ENCODE measurements around the gene FAM221B. TPM values are rescaled to one million over a fixed set of nuclear protein-coding genes. Genes with fewer than 3 reads are reported as not detected.
A peak's percentile ranks its signal among the peaks of the same experiment; 100 is the strongest.

The FAM221B gene
- total and polyA plus RNA-seq, 7 donors: not detected

DNA sequence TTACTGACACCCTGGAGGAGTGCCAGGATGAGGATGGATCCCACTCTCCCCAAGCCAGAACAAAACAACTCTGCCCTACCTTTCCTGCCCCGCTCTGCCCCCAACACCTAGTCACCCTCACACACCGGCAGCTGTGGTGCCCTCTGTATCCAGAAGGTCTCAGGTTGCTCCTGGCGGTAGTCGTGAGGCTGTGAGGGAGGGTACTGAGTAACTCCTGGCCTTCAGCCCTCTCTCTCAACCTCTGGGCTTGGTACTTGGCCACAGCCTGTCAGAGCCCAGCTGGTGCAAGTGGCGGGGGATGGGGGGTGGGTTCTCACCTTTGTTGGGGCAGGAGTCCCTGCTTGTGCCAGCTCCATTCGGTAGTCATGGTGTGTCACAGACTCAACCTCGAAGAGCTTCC lies 18.4 kb downstream of the FAM221B start:
- intact Hi-C loops (cut with DNase I): loop anchor here in 1 of 2 donors (2.0 kb wide), 1 partner anchor 17 kb away; no protein-coding TSS in a partner anchor
- 69 to 84% (median 69%) methylated on average over 7 of the region's 7 CpGs for WGBS, 3 donors
- Histone ChIP-seq H3K27ac (no peak overlapping the region), H3K9me3 (no peaks in the 10 kb centered on the region), H3K4me3 (no peak overlapping the region), H3K27me3 (ENCODE audit: insufficient read depth in 3 of 3, low read length in 2 of 3) (no peaks in the 10 kb centered on the region), H3K36me3 (ENCODE audit: insufficient read depth in 1 of 2, low read depth in 1 of 2) (peaks cover 0 to 50% of the 10 kb centered on the region in 2 donors), H3K4me1 (peaks cover 30% of the 10 kb centered on the region)
- TF ChIP-seq, protein P1, sequence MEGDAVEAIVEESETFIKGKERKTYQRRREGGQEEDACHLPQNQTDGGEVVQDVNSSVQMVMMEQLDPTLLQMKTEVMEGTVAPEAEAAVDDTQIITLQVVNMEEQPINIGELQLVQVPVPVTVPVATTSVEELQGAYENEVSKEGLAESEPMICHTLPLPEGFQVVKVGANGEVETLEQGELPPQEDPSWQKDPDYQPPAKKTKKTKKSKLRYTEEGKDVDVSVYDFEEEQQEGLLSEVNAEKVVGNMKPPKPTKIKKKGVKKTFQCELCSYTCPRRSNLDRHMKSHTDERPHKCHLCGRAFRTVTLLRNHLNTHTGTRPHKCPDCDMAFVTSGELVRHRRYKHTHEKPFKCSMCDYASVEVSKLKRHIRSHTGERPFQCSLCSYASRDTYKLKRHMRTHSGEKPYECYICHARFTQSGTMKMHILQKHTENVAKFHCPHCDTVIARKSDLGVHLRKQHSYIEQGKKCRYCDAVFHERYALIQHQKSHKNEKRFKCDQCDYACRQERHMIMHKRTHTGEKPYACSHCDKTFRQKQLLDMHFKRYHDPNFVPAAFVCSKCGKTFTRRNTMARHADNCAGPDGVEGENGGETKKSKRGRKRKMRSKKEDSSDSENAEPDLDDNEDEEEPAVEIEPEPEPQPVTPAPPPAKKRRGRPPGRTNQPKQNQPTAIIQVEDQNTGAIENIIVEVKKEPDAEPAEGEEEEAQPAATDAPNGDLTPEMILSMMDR (IDR thresholded peaks at IDR 0.05): no peak
- no peak for DNase-seq
- ATAC-seq: no peak

DNA sequence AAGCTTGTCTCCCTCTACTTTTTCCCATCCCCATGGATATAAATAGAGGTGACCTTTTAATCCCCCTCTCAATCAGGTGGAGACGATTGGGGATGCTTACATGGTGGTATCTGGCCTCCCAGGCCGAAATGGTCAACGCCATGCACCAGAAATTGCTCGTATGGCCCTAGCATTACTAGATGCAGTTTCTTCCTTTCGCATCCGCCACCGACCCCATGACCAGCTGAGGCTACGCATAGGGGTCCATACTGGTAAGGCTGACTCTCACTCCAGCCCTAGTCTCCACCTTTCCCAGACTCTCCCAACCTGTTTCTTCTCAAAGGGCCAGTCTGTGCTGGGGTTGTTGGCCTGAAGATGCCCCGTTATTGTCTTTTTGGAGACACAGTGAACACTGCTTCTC lies 20.1 kb downstream of the FAM221B start:
- Histone ChIP-seq H3K9me3 (no peaks in the 10 kb centered on the region), H3K4me1 (peaks cover 21% of the 10 kb centered on the region), H3K36me3 (ENCODE audit: insufficient read depth in 1 of 2, low read depth in 1 of 2) (peaks cover 0 to 61% of the 10 kb centered on the region in 2 donors), H3K4me3 (no peak overlapping the region), H3K27me3 (ENCODE audit: insufficient read depth in 3 of 3, low read length in 2 of 3) (no peaks in the 10 kb centered on the region), H3K27ac (no peak overlapping the region)
- intact Hi-C loops (cut with DNase I): no loop called here
- WGBS, 3 donors: 88 to 92% (median 88%) methylated on average over 9 of the region's 9 CpGs
- DNase-seq: no peak
- no peak for ATAC-seq
- TF ChIP-seq, protein P1 (IDR thresholded peaks at IDR 0.05): no peak

GRCh38 chr9:35806101-35806500 lies 22.4 kb downstream of the FAM221B start:
- H3K36me3 ChIP-seq (ENCODE audit: insufficient read depth in 1 of 2, low read depth in 1 of 2): peaks cover 0 to 81% of the 10 kb centered on the region in 2 donors
- no peaks in the 10 kb centered on the region for H3K27me3 ChIP-seq (ENCODE audit: insufficient read depth in 3 of 3, low read length in 2 of 3)
- TF ChIP-seq, protein P1 (IDR thresholded peaks at IDR 0.05): no peak
- H3K9me3 ChIP-seq: no peaks in the 10 kb centered on the region
- no peak overlapping the region for H3K4me3 ChIP-seq
- DNase-seq (no peak), ATAC-seq (no peak)
- 97% methylated on average over 8 of the region's 8 CpGs for WGBS, 3 donors
- H3K27ac ChIP-seq: no peak overlapping the region
- peaks cover 2% of the 10 kb centered on the region for H3K4me1 ChIP-seq
- intact Hi-C loops (cut with DNase I): no loop called here

- Histone ChIP-seq H3K27me3 (ENCODE audit: insufficient read depth in 3 of 3, low read length in 2 of 3) (no peaks in the 10 kb centered on the region), H3K9me3 (no peaks in the 10 kb centered on the region), H3K4me1 (peaks cover 7% of the 10 kb centered on the region), H3K36me3 (ENCODE audit: insufficient read depth in 1 of 2, low read depth in 1 of 2) (peaks cover 3 to 63% of the 10 kb centered on the region in 2 donors), H3K27ac (no peak overlapping the region), H3K4me3 (no peak overlapping the region)
- DNase-seq (no peak), ATAC-seq (peak; percentile 57 to 79 (median 67))
- TF ChIP-seq, protein P1 (IDR thresholded peaks at IDR 0.05): no peak
- intact Hi-C loops (cut with DNase I): no loop called here
- WGBS, 3 donors: 63 to 64% (median 63%) methylated on average over 13 of the region's 13 CpGs
Observed at GRCh38 chr9:35801328-35802128, 27.0 kb downstream of the FAM221B start.
